Aorta (tissue), 5 donors: ENCODE data around the gene ATP1B1. TPM values are rescaled to one million over a fixed set of nuclear protein-coding genes. Genes with fewer than 3 reads are reported as not detected.
A peak's percentile ranks its signal among the peaks of the same experiment; 100 is the strongest.

ENCODE experiments used
- ATAC-seq: fragments of 200-7000 bp; cut with Tn5 transposase; one replicate; pipeline ENCODE4 v1.9.1; 2022; ENCODE audit warnings: moderate library complexity; ENCODE audit not compliant: low FRiP score
- DNase-seq, 2 donors: peaks; one replicate each; pipeline ENCODE4 v3.0.0-alpha.2; 2020
- H3K27ac ChIP-seq, 2 donors: one replicate each; pipeline ENCODE4 v1.5.1; 2013; ENCODE audit warnings: low read length in 2 of 2, mild to moderate bottlenecking in 2 of 2, moderate library complexity in 2 of 2, control low read depth in 1 of 2, inconsistent platforms in 1 of 2, low read depth in 1 of 2
- H3K27me3 ChIP-seq, 2 donors: one replicate each; pipeline ENCODE4 v1.6.1; 2013; ENCODE audit warnings: control low read depth in 1 of 2, low read length in 1 of 2, mild to moderate bottlenecking in 1 of 2, moderate library complexity in 1 of 2; ENCODE audit not compliant: insufficient read depth in 2 of 2, control insufficient read depth in 1 of 2
- H3K36me3 ChIP-seq, 2 donors: one replicate each; pipeline ENCODE4 v1.6.1; 2013; ENCODE audit warnings: control low read depth in 1 of 2, low read length in 1 of 2, mild to moderate bottlenecking in 1 of 2; ENCODE audit not compliant: insufficient read depth in 2 of 2, control insufficient read depth in 1 of 2
- H3K4me1 ChIP-seq, 2 donors: one replicate each; pipeline ENCODE4 v1.6.1; 2013; ENCODE audit warnings: low read length in 2 of 2, control low read depth in 1 of 2, mild to moderate bottlenecking in 1 of 2, moderate library complexity in 1 of 2; ENCODE audit not compliant: insufficient read depth in 2 of 2, control insufficient read depth in 1 of 2
- H3K4me3 ChIP-seq, 2 donors: one replicate each; pipeline ENCODE4 v1.5.1; 2013; ENCODE audit warnings: low read length in 2 of 2, control low read depth in 1 of 2, mild to moderate bottlenecking in 1 of 2
- H3K9me3 ChIP-seq: one replicate; pipeline ENCODE4 v1.6.1; 2013; ENCODE audit warnings: mild to moderate bottlenecking, low read length; ENCODE audit not compliant: control insufficient read depth
- WGBS, 2 donors: extraction: QIAGEN DNeasy Blood & Tissue Kit; methylation state at CpG; one replicate each; pipeline ENCODE4 v1.1.7; 2013; 5-methylcytosine and 5-hydroxymethylcytosine counted together
- intact Hi-C, 2 donors: fragments of 100-400 bp; cut with DNase I; formaldehyde crosslinking; loops; one replicate each; pipeline versions ENCODE4 v1.14.2 to v1.15.0; 2022
- polyA plus RNA-seq, 2 donors: library from polyadenylated mRNA; stranded (reverse); fragments of 200-250 nt; gene quantifications; one replicate each; pipeline ENCODE4 v1.2.3, GENCODE V29; 2013
- total RNA-seq, 2 donors: library from RNA; stranded (reverse); fragmentation: NEBNext Ultra II Directional; extraction: Animal tissue kit (Norgen Biotek cat#: 25700); gene quantifications; one replicate each; pipeline ENCODE4 v1.2.1, GENCODE V29; 2021
- donor health status: healthy with polysubstance abuse.
- donor health status: Bipolar disorder and iron deficiency.
- donor health status: DM: no; HTN: no; CAD: no.
- donor health status: DM: no; HTN: no; CAD: no.
- donor health status: DM: yes; HTN: yes; CAD: no.

ATP1B1 gene
- total and polyA plus RNA-seq, 4 donors, result 7.1 to 23.8 (median 7.7) TPM

- H3K27ac ChIP-seq, result no peak overlapping the region
- intact Hi-C loops, result loop anchor here in 1 of 2 donors (5.0 to 10.0 kb wide), 3 partner anchors 105 to 502 kb away; no protein-coding TSS in a partner anchor
- H3K27me3 ChIP-seq, result no peaks in the 10 kb centered on the region
- WGBS, 2 donors, result 48 to 65% methylated on average over 8 of the region's 8 CpGs
- H3K9me3 ChIP-seq, result no peaks in the 10 kb centered on the region
- H3K4me3 ChIP-seq, result no peak overlapping the region
- no peaks in the 10 kb centered on the region for H3K36me3 ChIP-seq
- no peak for DNase-seq
- peaks cover 0 to 4% of the 10 kb centered on the region in 2 donors for H3K4me1 ChIP-seq
- ATAC-seq, result no peak
These were observed 3.2 kb downstream of the ATP1B1 start for GRCh38 chr1:169109561-169110134.

- Histone ChIP-seq H3K4me1 (peaks cover 0 to 4% of the 10 kb centered on the region in 2 donors), H3K27me3 (no peaks in the 10 kb centered on the region), H3K4me3 (no peak overlapping the region), H3K9me3 (no peaks in the 10 kb centered on the region), H3K36me3 (no peaks in the 10 kb centered on the region), H3K27ac (no peak overlapping the region)
- ATAC-seq (no peak), DNase-seq (no peak)
- intact Hi-C loops, result no loop called here
- WGBS, 2 donors, result 22 to 38% methylated on average over 3 of the region's 3 CpGs
These were observed 3.7 kb downstream of the ATP1B1 start for GRCh38 chr1:169110236-169110635.

GRCh38 chr1:169110689-169111447 lies 4.4 kb downstream of the ATP1B1 start:
- H3K27ac ChIP-seq, result no peak overlapping the region
- H3K4me1 ChIP-seq, result peaks cover 0 to 4% of the 10 kb centered on the region in 2 donors
- no peak overlapping the region for H3K4me3 ChIP-seq
- H3K9me3 ChIP-seq, result no peaks in the 10 kb centered on the region
- WGBS, 2 donors, result 71 to 83% methylated on average over 7 of the region's 7 CpGs
- H3K36me3 ChIP-seq, result no peaks in the 10 kb centered on the region
- no peak for ATAC-seq
- peak in 1 of 2 donors; percentile 67 for DNase-seq
- intact Hi-C loops, result no loop called here
- no peaks in the 10 kb centered on the region for H3K27me3 ChIP-seq

GRCh38 chr1:169111472-169111871 lies 5.0 kb downstream of the ATP1B1 start:
- Histone ChIP-seq H3K4me1 (peaks cover 0 to 4% of the 10 kb centered on the region in 2 donors), H3K9me3 (no peaks in the 10 kb centered on the region), H3K4me3 (no peak overlapping the region), H3K36me3 (no peaks in the 10 kb centered on the region), H3K27ac (no peak overlapping the region), H3K27me3 (no peaks in the 10 kb centered on the region)
- 94 to 97% methylated on average over 6 of the region's 6 CpGs for WGBS, 2 donors
- no peak for ATAC-seq
- intact Hi-C loops, result no loop called here
- DNase-seq, result no peak

GRCh38 chr1:169112241-169112640 lies 5.8 kb downstream of the ATP1B1 start:
- H3K27ac ChIP-seq, result no peak overlapping the region
- H3K36me3 ChIP-seq, result no peaks in the 10 kb centered on the region
- DNase-seq, result no peak
- H3K4me1 ChIP-seq, result peaks cover 0 to 4% of the 10 kb centered on the region in 2 donors
- H3K27me3 ChIP-seq, result no peaks in the 10 kb centered on the region
- no peaks in the 10 kb centered on the region for H3K9me3 ChIP-seq
- intact Hi-C loops, result no loop called here
- ATAC-seq, result no peak
- H3K4me3 ChIP-seq, result no peak overlapping the region
- 88 to 93% methylated on average over 6 of the region's 6 CpGs for WGBS, 2 donors

GRCh38 chr1:169113613-169114119 lies 7.2 kb downstream of the ATP1B1 start:
- Histone ChIP-seq H3K27me3 (no peaks in the 10 kb centered on the region), H3K9me3 (no peaks in the 10 kb centered on the region), H3K4me3 (no peak overlapping the region), H3K27ac (no peak overlapping the region), H3K4me1 (peaks cover 0 to 2% of the 10 kb centered on the region in 2 donors), H3K36me3 (no peaks in the 10 kb centered on the region)
- 60 to 61% methylated on average over 4 of the region's 4 CpGs for WGBS, 2 donors
- ATAC-seq, result no peak
- DNase-seq, result no peak
- intact Hi-C loops, result no loop called here

GRCh38 chr1:169115891-169116585 lies 9.5 kb downstream of the ATP1B1 start:
- Histone ChIP-seq H3K9me3 (no peaks in the 10 kb centered on the region), H3K4me1 (peaks cover 0 to 2% of the 10 kb centered on the region in 2 donors), H3K4me3 (no peak overlapping the region), H3K36me3 (no peaks in the 10 kb centered on the region), H3K27me3 (no peaks in the 10 kb centered on the region), H3K27ac (no peak overlapping the region)
- intact Hi-C loops, result no loop called here
- DNase-seq, result peak in 1 of 2 donors; percentile 76
- ATAC-seq, result peak; percentile 45
- WGBS, 2 donors, result 85 to 90% methylated on average over 14 of the region's 14 CpGs

GRCh38 chr1:169117014-169117413 lies 10.5 kb downstream of the ATP1B1 start:
- 98% methylated on average over 2 of the region's 2 CpGs for WGBS, 2 donors
- Histone ChIP-seq H3K4me1 (peaks cover 0 to 2% of the 10 kb centered on the region in 2 donors), H3K27me3 (no peaks in the 10 kb centered on the region), H3K27ac (no peak overlapping the region), H3K9me3 (no peaks in the 10 kb centered on the region), H3K36me3 (peaks cover 0 to 4% of the 10 kb centered on the region in 2 donors), H3K4me3 (no peak overlapping the region)
- ATAC-seq (no peak), DNase-seq (no peak)
- intact Hi-C loops, result no loop called here
